Suprapubic skin (tissue), 4 donors: ENCODE data around the gene PSMD2. TPM values are rescaled to one million over a fixed set of nuclear protein-coding genes. Genes with fewer than 3 reads are reported as not detected.
A peak's percentile ranks its signal among the peaks of the same experiment; 100 is the strongest.

Experiments used
- DNase-seq, 2 donors: peaks; one replicate each; pipeline ENCODE4 v3.0.0-alpha.2; 2019; ENCODE audit warnings: low spot score in 2 of 2
- H3K27ac ChIP-seq: fragments of 200-600 bp; sonication (generic); one replicate; pipeline ENCODE4 v1.5.1; 2019
- H3K27me3 ChIP-seq: fragments of 200-600 bp; sonication (generic); one replicate; pipeline ENCODE4 v1.5.1; 2019
- H3K36me3 ChIP-seq: fragments of 200-600 bp; sonication (generic); one replicate; pipeline ENCODE4 v1.5.1; 2019
- H3K4me1 ChIP-seq: fragments of 200-600 bp; sonication (generic); one replicate; pipeline ENCODE4 v1.5.1; 2019
- H3K4me3 ChIP-seq: fragments of 200-600 bp; sonication (generic); one replicate; pipeline ENCODE4 v1.5.1; 2019; ENCODE audit warnings: mild to moderate bottlenecking
- H3K9me3 ChIP-seq: fragments of 200-600 bp; sonication (generic); one replicate; pipeline ENCODE4 v1.5.1; 2019
- CTCF ChIP-seq, 2 donors: fragments of 200-600 bp in 1 of 2; fragments of 450-650 bp in 1 of 2; sonication (generic) in 1 of 2; IDR thresholded peaks; one replicate each; pipeline ENCODE4 v1.5.1; 2016 to 2019; ENCODE audit warnings: antibody characterized with exemption in 2 of 2, mild to moderate bottlenecking in 1 of 2, moderate library complexity in 1 of 2
- EP300 ChIP-seq: sonication (generic); formaldehyde crosslinking; IDR thresholded peaks from one replicate; pipeline ENCODE4 v1.6.1; 2017; ENCODE audit warnings: antibody characterized with exemption
- POLR2A ChIP-seq, 2 donors: fragments of 450-650 bp; IDR thresholded peaks; one replicate each; pipeline ENCODE4 v1.6.1; 2017; ENCODE audit warnings: antibody characterized with exemption in 2 of 2, mild to moderate bottlenecking in 2 of 2, moderate library complexity in 2 of 2
- POLR2AphosphoS5 ChIP-seq, 3 donors: sonication (generic); formaldehyde crosslinking; IDR thresholded peaks; one replicate each; pipeline ENCODE4 v1.6.1; 2017; ENCODE audit warnings: antibody characterized with exemption in 3 of 3
- WGBS: methylation state at CpG from one replicate; pipeline ENCODE4 v1.1.5; 2018; 5-methylcytosine and 5-hydroxymethylcytosine counted together
- total RNA-seq, 4 donors: library from RNA; depleted of rRNA; stranded (reverse); fragments of >200 nt; gene quantifications; one replicate each; pipeline ENCODE4 v1.1.0, GENCODE V29; 2016

PSMD2 gene
- total RNA-seq, 4 donors from 2014 or later, result 118 to 221 (median 197) TPM

- DNase-seq, result no peak
- H3K4me3 ChIP-seq, result no peak overlapping the region
- H3K27ac ChIP-seq, result no peak overlapping the region
- peaks cover 42% of the 10 kb centered on the region for H3K27me3 ChIP-seq
- H3K36me3 ChIP-seq, result peaks cover 4% of the 10 kb centered on the region
- TF ChIP-seq POLR2AphosphoS5 (IDR thresholded peaks at IDR 0.05), result no peak
- no peak for TF ChIP-seq POLR2A (IDR thresholded peaks at IDR 0.05)
- TF ChIP-seq CTCF (IDR thresholded peaks at IDR 0.05), result no peak
- no peak for TF ChIP-seq EP300
- H3K4me1 ChIP-seq, result peaks cover 27% of the 10 kb centered on the region
- no peaks in the 10 kb centered on the region for H3K9me3 ChIP-seq
- WGBS, result 89% methylated on average over 23 of the region's 23 CpGs
These were observed 41.7 kb upstream of the PSMD2 start for GRCh38 chr3:184257083-184257915.

GRCh38 chr3:184258926-184259325, 40.1 kb upstream of the PSMD2 start:
- peaks cover 57% of the 10 kb centered on the region for H3K27me3 ChIP-seq
- no peak for TF ChIP-seq POLR2A (IDR thresholded peaks at IDR 0.05)
- no peak for TF ChIP-seq EP300
- TF ChIP-seq POLR2AphosphoS5 (IDR thresholded peaks at IDR 0.05), result no peak
- TF ChIP-seq CTCF (IDR thresholded peaks at IDR 0.05), result no peak
- H3K36me3 ChIP-seq, result peaks cover 4% of the 10 kb centered on the region
- peaks cover 33% of the 10 kb centered on the region for H3K4me1 ChIP-seq
- H3K27ac ChIP-seq, result no peak overlapping the region
- 88% methylated on average over 5 of the region's 5 CpGs for WGBS
- no peaks in the 10 kb centered on the region for H3K9me3 ChIP-seq
- no peak overlapping the region for H3K4me3 ChIP-seq
- no peak for DNase-seq

- Histone ChIP-seq H3K4me1 (peaks cover 33% of the 10 kb centered on the region), H3K27me3 (peaks cover 62% of the 10 kb centered on the region), H3K27ac (no peak overlapping the region), H3K9me3 (no peaks in the 10 kb centered on the region), H3K4me3 (peak overlapping the region; percentile 50), H3K36me3 (peaks cover 4% of the 10 kb centered on the region)
- DNase-seq, result no peak
- 35% methylated on average over 10 of the region's 28 CpGs for WGBS
- TF ChIP-seq CTCF (IDR thresholded peaks at IDR 0.05) (no peak), POLR2AphosphoS5 (IDR thresholded peaks at IDR 0.05) (no peak), EP300 (no peak)
These were observed 39.6 kb upstream of the PSMD2 start for GRCh38 chr3:184259396-184259877.

- TF ChIP-seq POLR2A (IDR thresholded peaks at IDR 0.05) (no peak), POLR2AphosphoS5 (IDR thresholded peaks at IDR 0.05) (no peak), EP300 (no peak), CTCF (IDR thresholded peaks at IDR 0.05) (no peak)
- under 1% methylated on average over 19 of the region's 91 CpGs for WGBS
- H3K27ac ChIP-seq, result no peak overlapping the region
- H3K36me3 ChIP-seq, result peaks cover 4% of the 10 kb centered on the region
- no peak for DNase-seq
- H3K4me3 ChIP-seq, result peak overlapping the region; percentile 50
- H3K4me1 ChIP-seq, result peaks cover 33% of the 10 kb centered on the region
- H3K27me3 ChIP-seq, result peaks cover 66% of the 10 kb centered on the region
- no peaks in the 10 kb centered on the region for H3K9me3 ChIP-seq
These were observed 38.9 kb upstream of the PSMD2 start for GRCh38 chr3:184259878-184260723.
